Measurements from ENCODE around the gene LCP1.

DNA sequence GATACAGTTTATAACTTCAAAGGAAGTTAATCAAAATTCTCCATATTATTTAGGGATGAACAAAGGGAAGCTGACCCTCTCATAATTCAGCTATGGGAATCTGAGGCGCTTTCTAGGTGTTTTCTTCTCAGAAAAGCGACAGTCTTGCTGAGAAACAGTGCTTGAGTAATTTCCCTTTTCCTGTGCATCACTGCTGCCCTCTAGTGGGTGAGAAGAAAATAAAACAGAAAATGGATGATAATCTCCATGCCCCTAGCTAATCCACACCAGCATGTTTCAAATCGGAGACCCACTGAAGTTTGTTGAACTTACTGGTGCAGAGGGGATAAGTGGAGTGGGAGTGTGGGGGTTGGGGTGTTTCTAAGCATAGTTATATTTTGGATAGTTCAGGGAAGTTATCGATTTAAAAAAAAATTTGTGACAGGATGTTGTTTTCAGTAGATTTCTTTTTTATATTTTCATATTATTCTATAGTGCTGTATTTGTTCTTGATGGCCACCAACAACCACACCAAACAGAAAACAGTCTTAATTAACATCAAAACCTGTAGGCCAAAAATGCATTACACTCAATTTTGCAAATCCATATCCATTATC lies 21.4 kb downstream of the LCP1 start:
- TF ChIP-seq, protein P1, sequence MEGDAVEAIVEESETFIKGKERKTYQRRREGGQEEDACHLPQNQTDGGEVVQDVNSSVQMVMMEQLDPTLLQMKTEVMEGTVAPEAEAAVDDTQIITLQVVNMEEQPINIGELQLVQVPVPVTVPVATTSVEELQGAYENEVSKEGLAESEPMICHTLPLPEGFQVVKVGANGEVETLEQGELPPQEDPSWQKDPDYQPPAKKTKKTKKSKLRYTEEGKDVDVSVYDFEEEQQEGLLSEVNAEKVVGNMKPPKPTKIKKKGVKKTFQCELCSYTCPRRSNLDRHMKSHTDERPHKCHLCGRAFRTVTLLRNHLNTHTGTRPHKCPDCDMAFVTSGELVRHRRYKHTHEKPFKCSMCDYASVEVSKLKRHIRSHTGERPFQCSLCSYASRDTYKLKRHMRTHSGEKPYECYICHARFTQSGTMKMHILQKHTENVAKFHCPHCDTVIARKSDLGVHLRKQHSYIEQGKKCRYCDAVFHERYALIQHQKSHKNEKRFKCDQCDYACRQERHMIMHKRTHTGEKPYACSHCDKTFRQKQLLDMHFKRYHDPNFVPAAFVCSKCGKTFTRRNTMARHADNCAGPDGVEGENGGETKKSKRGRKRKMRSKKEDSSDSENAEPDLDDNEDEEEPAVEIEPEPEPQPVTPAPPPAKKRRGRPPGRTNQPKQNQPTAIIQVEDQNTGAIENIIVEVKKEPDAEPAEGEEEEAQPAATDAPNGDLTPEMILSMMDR (IDR thresholded peaks at IDR 0.05; ENCODE audit: insufficient read depth, low read length) = peak; percentile 44
- TF ChIP-seq, protein P2, sequence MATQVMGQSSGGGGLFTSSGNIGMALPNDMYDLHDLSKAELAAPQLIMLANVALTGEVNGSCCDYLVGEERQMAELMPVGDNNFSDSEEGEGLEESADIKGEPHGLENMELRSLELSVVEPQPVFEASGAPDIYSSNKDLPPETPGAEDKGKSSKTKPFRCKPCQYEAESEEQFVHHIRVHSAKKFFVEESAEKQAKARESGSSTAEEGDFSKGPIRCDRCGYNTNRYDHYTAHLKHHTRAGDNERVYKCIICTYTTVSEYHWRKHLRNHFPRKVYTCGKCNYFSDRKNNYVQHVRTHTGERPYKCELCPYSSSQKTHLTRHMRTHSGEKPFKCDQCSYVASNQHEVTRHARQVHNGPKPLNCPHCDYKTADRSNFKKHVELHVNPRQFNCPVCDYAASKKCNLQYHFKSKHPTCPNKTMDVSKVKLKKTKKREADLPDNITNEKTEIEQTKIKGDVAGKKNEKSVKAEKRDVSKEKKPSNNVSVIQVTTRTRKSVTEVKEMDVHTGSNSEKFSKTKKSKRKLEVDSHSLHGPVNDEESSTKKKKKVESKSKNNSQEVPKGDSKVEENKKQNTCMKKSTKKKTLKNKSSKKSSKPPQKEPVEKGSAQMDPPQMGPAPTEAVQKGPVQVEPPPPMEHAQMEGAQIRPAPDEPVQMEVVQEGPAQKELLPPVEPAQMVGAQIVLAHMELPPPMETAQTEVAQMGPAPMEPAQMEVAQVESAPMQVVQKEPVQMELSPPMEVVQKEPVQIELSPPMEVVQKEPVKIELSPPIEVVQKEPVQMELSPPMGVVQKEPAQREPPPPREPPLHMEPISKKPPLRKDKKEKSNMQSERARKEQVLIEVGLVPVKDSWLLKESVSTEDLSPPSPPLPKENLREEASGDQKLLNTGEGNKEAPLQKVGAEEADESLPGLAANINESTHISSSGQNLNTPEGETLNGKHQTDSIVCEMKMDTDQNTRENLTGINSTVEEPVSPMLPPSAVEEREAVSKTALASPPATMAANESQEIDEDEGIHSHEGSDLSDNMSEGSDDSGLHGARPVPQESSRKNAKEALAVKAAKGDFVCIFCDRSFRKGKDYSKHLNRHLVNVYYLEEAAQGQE (IDR thresholded peaks at IDR 0.05; ENCODE audit: insufficient replicate concordance, low read depth) = no peak

All from HL-60 (cell line).